H1 (cell line): ENCODE measurements around the gene IGSF9B. TPM values are rescaled to one million over a fixed set of nuclear protein-coding genes. Genes with fewer than 3 reads are reported as not detected.

Experiments
- BCL11A ChIP-seq, 2 experiments: IDR thresholded peaks; one replicate each; pipeline ENCODE4 v1.6.1; 2011; ENCODE audit warnings: low read depth in 2 of 2, low read length in 2 of 2, mild to moderate bottlenecking in 2 of 2
- CTBP2 ChIP-seq: IDR thresholded peaks from 2 replicates; pipeline ENCODE4 v1.7.0; 2011; ENCODE audit warnings: borderline replicate concordance, mild to moderate bottlenecking, moderate library complexity, mixed read lengths, low read length; ENCODE audit not compliant: insufficient read depth, insufficient read length
- SP4 ChIP-seq: IDR thresholded peaks from 2 replicates; pipeline ENCODE4 v1.6.1; 2012; ENCODE audit warnings: low read length, inconsistent platforms
- polyA plus RNA-seq, 7 experiments: library from polyadenylated mRNA; depleted of rRNA in 3 of 7; stranded (reverse) in 5 of 7; unstranded in 2 of 7; fragments of >200 nt in 5 of 7; fragments of 200-250 nt in 2 of 7; gene quantifications; 1 replicate in 5 of 7; 2 replicates in 1 of 7; 4 replicates in 1 of 7; pipeline versions ENCODE4 v1.2.1 to v1.2.3, GENCODE V29; 2011 to 2013; ENCODE audit warnings: missing spikeins in 2 of 7, mixed read lengths in 2 of 7
- total RNA-seq: library from RNA; stranded (reverse); fragmentation: NEBNext Ultra II Directional; extraction: Animal tissue kit (Norgen Biotek cat#: 25700); gene quantifications from 2 replicates; pipeline ENCODE4 v1.2.1, GENCODE V29; 2021

The IGSF9B gene
- total and polyA plus RNA-seq, 2 of the 8 experiments (the other 6 are each of a cell fraction or from before 2014, with no cell fraction given), result 16.5 to 49.2 TPM

GRCh38 chr11:133966921-133967598 lies 10.3 kb upstream of the IGSF9B start (continued):
- TF ChIP-seq BCL11A (IDR thresholded peaks at IDR 0.05; ENCODE audit: low read depth in 2 of 2, low read length in 2 of 2) (no peak), CTBP2 (no peak), SP4 (no peak)
